Measurements from ENCODE around the gene ZNF189. TPM values are rescaled to one million over a fixed set of nuclear protein-coding genes. Genes with fewer than 3 reads are reported as not detected.

The ZNF189 gene
- total RNA-seq, 1 donor from 2014 or later = 21.9 TPM

DNA sequence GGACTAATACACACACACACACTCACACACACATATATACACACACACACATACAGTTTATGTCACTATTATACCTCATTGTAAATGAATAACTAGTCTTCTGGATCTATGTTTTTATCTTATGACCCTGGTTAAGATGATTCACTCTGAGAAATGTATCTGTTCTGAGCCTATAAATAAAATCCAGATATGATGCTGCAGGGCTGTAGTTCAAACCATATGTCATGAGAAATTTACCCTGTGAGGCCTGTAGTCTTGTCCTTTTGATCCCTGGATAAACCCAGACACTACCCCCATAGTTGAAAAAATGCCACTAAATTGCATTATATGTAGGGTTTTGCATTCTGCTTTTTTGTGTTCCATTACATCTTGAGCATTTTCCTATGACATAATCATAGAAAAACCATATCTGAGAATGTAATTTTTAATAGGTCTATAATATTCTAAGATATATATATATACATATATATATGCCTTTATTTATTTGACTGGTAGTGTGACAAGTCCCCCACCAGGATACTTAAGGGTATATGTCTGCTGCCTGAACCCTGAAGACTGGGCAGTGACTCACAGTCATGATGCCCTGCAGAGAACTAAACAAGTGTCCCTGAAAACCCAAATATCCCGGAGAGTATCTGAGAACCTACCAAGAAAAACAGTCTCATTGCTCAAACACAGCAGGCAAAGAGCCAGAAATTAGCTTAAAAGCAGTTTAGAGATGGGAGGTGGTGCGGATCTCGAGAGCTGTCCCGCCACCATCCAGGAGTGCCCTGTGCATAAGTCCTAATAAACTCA, 55.3 kb downstream of the ZNF189 start:
- no peaks in the 10 kb centered on the region for H3K36me3 ChIP-seq
- H3K9me3 ChIP-seq = no peaks in the 10 kb centered on the region
- H3K27me3 ChIP-seq = no peaks in the 10 kb centered on the region
- ATAC-seq (no peak), DNase-seq (no peak)
- no peak overlapping the region for H3K4me3 ChIP-seq
- no peaks in the 10 kb centered on the region for H3K4me1 ChIP-seq
- TF ChIP-seq CTCF (IDR thresholded peaks at IDR 0.05) = no peak
- no peak overlapping the region for H3K27ac ChIP-seq
- intact Hi-C loops (cut with DNase I) = no loop called here

DNA sequence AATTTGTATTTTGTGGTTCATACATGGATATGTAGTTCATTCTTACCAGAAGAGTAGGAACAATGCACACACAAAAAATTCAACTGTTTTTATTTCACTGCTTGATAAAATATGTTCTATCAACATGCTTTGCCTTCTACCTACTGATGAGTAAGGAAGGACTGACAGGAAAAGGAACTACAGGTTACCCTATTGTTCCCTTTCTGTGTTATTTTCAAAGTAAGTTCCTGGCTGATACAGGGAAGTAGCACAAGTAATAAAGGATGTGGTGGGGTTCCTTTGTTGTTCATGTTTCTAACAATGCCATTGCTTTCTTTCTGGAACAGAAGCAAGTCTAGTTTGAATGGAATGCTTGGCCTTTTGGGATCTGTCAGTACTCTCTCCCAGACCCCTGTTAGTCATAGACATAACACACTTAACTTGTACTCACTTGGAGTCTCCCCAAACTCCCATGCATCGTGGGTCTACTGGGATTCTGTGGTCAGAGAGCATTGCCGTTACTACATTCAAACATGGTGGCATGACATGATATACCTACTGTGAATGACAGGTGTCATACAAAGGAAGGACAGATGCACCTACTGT, 57.1 kb downstream of the ZNF189 start:
- H3K9me3 ChIP-seq = no peaks in the 10 kb centered on the region
- no peaks in the 10 kb centered on the region for H3K4me1 ChIP-seq
- H3K27me3 ChIP-seq = no peaks in the 10 kb centered on the region
- intact Hi-C loops (cut with DNase I) = loop anchor here (5.0 kb wide), 1 partner anchor 72 kb away; no protein-coding TSS in a partner anchor
- no peak overlapping the region for H3K4me3 ChIP-seq
- H3K27ac ChIP-seq = no peak overlapping the region
- DNase-seq = no peak
- no peaks in the 10 kb centered on the region for H3K36me3 ChIP-seq
- ATAC-seq = no peak
- no peak for TF ChIP-seq CTCF (IDR thresholded peaks at IDR 0.05)

DNA sequence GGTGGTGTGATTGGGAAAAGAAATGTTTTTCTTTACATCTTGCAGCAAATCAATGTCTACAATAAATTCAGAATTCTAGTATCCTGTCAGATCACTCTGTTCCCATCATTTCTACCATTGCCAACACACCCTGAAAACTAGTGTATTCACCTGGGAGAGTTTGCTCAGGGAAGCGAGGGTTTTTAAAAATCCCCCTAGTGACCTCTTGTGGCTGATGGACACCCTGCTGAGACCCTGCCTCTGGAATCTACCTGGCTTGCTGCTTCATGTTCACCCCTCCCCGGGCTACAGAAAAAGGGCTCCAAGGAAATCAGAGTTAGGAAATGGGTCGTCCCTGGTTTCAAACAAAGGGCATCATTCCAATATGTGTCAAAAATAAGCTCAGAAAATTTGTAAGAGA, 58.4 kb downstream of the ZNF189 start:
- TF ChIP-seq CTCF (IDR thresholded peaks at IDR 0.05) = no peak
- no peak overlapping the region for H3K4me3 ChIP-seq
- no peaks in the 10 kb centered on the region for H3K9me3 ChIP-seq
- ATAC-seq (no peak), DNase-seq (no peak)
- peaks cover 2% of the 10 kb centered on the region for H3K27me3 ChIP-seq
- no peak overlapping the region for H3K27ac ChIP-seq
- H3K36me3 ChIP-seq = no peaks in the 10 kb centered on the region
- H3K4me1 ChIP-seq = no peaks in the 10 kb centered on the region
- intact Hi-C loops (cut with DNase I) = loop anchor here (5.0 kb wide), 1 partner anchor 70 kb away; no protein-coding TSS in a partner anchor

- Histone ChIP-seq H3K9me3 (no peaks in the 10 kb centered on the region), H3K27ac (no peak overlapping the region), H3K4me3 (no peak overlapping the region), H3K27me3 (peaks cover 4% of the 10 kb centered on the region), H3K4me1 (no peaks in the 10 kb centered on the region), H3K36me3 (no peaks in the 10 kb centered on the region)
- DNase-seq = no peak
- intact Hi-C loops (cut with DNase I) = loop anchor here (5.0 kb wide), 1 partner anchor 68 kb away; no protein-coding TSS in a partner anchor
- peak; percentile 70 for TF ChIP-seq CTCF (IDR thresholded peaks at IDR 0.05)
- ATAC-seq = peak; percentile 96
Measured at GRCh38 chr9:101458963-101459631, 60.4 kb downstream of the ZNF189 start.

Other genes starting within 250 kb of the ZNF189 start
- gene BAAT, start 13.8 kb upstream of the ZNF189 start, total RNA-seq = 1.0 TPM
- gene MRPL50, start 233 bp upstream of the ZNF189 start, total RNA-seq = 9.8 TPM
- gene ALDOB, start 36.9 kb downstream of the ZNF189 start, total RNA-seq = not detected
- 48.1 TPM for gene RNF20, start 135.0 kb downstream of the ZNF189 start, total RNA-seq
- gene PPP3R2, start 196.1 kb downstream of the ZNF189 start, total RNA-seq = not detected

Data from upper lobe of right lung (tissue), 1 donor.